CD4-positive, alpha-beta T cell treated with Interleukin-15 for 1 hour (primary cell): ENCODE results near the gene NEDD4.
"Not testable (repeated sequence)": the region's sequence is repeated elsewhere in the genome, so short reads cannot be mapped to it uniquely, and the experiment has no call there.

Experiments
- DNase-seq: peaks from one replicate; pipeline ENCODE4 v3.0.0-alpha.2; 2020

NEDD4 gene

DNA sequence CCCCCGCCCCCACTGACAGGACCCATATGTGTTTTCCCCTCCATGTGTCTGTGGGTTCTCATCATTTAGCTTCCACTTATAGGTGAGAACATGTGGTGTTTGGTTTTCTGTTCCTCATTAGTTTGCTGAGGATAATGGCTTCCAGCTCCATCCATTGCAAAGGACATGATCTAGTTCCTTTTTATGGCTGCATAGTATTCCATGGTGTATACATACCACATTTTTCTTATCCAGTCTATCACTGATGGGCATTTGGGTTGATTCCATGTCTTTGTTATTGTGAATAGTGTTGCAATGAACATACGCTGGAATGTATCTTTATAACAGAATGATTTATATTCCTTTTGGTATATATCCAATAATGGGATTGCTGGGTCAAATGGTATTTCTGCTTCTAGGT lies 171.7 kb downstream of the NEDD4 start:
- DNase-seq: not testable (repeated sequence)

DNA sequence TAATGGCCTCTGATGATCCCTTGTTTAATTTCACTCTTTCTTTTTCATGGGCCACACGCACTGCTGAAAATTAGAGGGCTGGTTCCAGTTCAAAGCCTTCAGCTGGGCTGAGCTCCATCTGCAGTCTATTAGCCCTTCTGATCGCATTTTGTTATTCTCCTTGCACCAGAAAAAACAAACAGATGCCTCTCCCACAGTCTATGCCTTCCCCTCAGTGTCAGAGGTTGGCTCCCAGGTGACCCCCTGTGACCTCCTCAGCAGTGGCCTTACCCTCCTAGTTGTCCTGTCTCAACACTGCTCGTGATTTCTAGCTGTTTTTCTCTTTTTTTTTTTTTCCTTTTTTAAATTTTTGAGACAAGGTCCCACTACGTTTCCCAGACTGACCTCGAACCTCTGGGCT lies 173.4 kb downstream of the NEDD4 start:
- no peak for DNase-seq

DNA sequence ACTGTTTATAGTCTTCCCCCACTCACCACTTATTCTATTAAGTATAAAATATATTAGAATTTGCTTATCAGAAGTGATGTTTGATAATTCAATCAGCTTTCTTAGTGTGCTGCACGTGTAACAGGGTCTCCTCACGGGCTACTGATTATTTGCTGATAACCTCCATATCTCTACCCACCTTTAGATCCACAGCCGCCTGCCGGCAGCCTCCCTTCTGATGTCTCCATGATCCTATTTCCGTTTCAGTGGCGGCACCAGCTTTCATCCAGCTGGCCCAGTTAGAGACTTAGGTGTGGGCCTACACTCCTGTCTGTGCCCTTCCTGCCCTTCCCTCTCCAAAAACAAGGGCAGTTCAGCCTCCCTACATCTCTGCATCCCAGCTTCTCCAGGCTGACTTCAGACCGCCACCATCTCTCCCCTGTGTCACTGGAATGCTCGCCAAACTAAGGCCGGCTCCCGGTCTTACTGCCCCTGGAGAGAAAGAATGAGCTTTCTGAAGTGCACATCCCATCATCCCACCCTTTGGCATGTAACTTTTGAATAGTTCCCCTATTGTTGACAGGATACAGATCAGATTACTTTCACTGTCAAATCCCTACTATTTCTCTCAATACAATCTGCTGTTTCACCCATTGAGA lies 173.9 kb downstream of the NEDD4 start:
- no peak for DNase-seq

DNA sequence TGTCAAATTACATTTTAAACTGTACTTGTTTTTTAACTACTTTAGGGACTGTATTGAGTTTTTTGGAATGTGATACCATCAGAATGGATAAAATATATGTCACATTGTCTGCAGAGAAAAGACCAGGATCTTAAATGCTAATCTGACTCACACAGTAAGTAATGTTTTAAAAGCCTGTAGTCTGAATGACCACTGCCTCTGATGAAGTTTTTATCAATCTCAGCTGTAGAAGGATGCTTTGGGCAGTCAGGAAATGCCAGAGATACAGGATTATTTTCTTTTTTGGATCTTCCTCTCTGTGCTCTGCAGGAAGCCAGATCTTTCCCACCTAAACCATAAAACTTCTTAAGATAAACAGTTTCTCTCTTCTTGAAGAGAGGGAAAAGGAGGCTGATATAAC lies 177.4 kb downstream of the NEDD4 start:
- DNase-seq: no peak

DNA sequence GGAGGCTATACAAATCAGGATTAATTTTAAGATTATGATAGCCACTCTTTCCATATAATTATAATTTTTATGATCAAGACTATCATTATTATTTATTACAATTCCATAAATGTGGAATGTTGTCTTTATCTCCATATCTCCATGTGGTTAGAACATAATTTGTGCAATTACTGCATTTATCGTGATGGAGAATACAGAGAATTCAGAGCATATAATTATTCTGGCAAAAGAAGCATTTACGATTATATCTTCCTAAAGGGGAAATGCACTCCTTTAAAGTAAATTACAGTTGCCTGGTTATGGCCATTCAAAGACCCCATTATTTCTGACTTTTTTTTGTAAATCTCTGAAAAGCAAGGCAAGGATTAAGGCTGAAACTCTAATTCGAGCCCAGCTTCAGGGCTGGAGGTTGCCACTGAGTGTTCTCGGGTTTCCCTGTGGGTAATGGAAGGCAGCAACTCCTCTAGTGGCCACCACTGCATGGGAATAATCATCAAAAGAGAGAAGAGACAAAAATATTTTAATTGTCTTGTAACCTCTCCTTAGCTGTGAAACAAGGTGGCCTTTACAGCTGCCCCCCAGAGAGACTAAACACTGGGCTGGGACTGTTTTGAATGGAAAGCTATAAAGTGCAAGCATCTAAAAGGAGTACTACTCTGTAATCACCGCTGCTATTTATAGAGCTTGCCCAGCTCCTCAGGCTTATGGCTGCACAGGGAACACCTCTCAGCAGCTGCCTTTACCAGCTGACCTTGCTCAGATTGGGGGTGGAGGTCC lies 190.6 kb downstream of the NEDD4 start:
- DNase-seq: no peak

DNA sequence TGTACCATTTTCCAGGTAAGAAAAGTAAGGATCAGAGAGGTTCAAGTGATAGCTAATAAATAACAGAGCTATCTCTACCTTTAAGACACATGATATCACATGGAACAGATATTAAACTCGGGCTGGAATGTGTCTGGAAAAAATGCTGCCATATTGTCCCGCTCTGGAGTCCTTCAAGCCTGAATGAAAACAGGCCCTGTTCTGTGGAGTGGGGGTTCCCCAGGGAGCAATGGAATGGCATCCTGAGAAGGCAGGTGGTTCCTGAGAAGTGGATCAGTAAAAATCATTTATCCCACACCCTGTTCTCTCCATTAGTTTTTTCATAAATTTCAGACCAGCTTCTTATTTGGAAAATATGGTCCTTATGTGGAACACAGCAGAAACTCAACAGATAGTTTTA lies 193.2 kb downstream of the NEDD4 start:
- DNase-seq: no peak

DNA sequence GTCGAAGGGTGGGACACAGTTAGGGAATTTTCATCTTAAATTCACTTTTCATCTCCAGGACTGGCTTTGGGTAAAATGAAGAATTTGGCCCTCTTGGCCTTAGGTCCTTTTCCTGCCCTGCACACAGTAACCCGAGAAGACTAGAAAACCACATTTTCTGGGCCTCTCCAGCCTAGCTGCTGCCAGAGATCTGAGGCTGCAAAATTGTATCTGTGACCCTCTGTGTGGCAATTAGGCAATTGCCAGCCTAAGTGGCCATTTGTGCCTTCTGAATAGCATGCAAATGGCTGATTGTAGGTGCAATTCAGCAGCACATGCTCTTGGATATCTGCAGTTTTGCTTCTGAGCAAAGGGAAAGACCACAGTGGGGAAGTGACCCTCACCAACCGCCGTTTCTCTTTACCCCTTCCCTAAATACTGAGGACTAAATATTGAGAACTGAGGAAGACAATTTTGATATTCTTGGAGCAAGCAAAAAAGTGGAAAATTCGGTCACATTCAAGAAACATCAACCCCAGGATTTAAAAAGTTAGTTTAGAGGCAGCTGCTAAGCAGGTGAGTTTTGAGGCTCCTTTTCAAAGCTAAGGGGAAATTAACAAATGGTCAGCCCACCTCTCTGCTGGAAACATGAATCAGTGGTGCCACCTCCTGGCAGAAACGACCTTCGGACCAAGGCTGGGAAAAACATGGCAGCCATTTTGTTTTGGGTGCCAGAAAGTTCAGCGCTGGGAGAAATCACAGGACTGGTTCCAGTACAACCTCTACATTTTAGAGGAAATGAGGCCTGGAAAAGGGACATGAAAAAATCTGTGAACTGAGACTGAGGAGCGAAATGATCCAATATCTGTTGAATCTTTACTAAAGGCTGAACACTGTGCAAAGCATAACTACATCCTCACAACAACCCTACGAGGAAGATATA lies 193.9 kb downstream of the NEDD4 start:
- DNase-seq: no peak

DNA sequence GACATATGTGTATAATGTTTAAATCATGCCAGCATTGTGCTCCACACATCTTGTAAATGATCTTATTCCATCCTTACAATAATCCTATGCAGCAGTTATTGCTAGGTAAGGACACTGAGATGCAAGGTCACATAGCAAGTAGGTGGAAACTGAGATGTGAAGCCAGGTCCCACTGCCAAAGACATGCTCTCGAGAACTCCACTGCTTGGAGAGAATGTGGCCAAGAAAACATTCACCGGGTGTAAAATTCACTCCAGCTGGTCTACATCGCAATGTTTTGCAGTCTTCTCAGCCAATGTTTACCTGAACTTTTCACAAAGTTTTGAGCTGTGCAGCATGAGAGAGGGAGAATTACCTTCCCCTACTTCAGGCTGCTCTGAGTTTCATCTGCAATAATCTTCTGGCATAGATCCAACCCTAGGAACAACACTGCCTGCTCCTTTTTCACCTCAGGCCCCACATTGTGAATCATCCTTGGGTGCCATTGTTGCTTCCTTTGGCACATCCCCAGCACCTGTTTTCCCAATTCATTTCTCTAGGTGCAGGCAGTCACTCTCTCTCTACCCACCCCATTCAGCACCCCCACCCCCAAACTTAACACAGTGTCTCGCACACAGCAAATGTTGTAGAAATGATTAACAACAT lies 197.0 kb downstream of the NEDD4 start:
- no peak for DNase-seq

DNA sequence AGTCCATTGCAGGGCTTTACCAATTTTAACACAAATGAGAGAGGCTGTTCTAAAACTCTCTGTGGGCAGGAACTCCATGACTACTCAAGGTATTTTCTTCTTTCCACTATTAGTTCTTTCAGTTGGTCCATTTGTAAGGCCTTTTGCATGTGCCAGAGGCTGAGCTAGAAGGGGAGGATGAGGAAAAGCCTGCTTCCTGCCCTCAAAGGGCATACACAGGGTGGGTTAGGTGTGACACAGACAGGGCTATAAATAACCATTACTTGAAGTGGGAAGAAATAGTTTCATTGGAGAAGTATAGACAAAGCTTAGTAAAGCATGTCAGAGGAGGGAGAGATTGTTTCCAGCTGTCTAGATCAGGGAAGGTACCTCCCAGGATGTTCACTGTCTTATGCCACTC lies 198.4 kb downstream of the NEDD4 start:
- no peak for DNase-seq

DNA sequence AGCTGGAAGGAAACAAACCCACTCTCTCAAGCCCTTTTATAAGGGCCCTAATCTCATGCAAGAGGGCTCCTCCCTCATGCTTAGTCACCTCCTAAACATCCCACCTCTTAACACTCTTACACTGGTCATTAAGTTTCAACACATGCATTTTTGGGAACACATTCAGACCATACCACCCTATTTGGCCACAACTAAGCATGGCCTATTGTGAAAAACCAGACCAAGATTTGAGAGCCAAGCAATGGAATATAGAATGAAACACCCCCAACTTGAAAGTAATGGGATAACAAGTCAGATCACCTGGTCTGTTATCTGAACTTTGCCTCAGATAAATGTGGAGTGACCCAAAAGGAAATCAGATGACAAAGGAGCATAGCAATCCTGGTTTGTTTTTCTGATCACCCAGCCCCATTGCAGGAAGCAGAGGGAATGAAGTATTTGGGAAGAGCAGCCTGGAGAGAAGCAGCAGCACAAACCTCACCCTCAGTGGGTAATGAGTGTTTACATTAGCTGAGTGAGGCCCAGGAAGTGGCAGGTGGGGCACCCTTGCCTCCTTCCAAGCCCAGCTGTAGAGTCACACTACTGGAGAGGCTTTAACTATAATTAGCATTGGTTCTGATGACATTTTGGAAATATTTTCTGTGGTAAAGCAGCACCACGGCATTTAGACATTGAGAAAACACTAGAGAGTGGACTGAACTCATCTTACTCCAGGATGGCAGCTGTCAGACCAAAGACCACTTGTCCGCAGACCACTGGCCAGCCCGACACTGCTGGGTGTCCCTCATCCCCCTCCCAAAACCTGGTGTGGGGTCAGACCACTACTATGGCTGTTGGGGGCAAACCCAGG lies 201.6 kb downstream of the NEDD4 start:
- no peak for DNase-seq

DNA sequence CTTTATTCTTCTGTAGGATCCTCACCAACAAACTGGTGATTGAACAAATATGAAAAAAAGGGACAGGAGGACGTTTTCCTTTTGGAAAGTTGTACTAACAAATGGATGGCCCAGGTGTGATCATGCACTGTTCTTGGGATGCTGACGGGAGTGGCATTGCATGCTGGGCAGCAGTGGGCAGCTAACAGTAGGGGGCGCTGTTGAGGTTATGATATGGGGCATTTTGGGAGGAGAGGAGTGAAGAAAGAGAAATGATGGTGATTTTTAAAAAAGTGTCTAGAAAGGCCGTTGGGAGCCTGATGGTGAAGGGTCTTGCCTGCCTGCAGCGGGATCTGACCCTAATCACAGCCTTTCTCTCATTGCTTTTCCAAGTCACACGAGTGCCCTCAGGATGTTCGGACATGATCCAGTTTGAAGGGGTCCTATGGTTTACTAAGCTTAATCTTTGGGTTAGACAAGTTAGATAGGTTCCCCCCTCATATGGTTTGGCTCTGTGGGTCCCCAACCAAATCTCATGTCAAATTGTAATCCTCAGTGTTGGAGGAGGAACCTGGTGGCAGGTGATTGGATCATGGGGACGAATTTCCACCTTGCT lies 204.2 kb downstream of the NEDD4 start:
- no peak for DNase-seq

DNA sequence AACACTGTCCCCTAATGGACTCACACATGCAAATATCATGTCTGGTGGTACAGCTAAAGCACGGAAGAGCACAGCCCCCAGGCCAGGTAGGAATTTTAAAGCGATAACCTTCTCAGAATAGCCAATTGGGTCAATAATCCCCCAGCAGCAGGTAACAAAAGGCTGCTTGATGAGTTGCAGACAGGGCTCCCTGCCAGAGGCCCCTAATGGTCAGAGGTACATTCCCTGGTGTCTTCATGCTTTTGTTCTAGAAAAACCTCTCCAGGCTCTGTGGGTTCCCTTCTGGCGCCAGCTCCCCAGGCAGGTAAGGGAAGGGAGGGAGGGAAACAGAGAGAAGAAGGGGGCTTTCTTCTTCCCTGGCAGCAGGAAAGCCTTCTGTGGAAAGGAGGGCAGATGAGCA lies 207.1 kb downstream of the NEDD4 start:
- no peak for DNase-seq

DNA sequence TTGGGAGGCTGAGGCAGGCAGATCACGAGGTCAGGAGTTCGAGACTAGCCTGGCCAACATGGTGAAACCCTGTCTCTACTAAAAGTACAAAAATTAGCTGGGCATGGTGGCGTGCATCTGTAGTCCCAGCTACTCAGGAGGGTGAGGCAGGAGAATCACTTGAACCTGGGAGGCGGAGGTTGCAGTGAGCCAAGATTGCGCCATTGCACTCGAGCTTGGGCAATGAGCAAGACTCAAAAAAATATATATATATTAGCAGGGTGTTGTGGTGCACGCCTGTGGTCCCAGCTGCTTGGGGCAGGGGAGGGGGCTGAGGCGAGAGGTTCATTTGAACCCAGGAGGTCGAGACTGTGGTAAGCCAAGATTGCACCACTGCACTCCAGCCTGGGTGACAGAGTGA lies 207.8 kb downstream of the NEDD4 start:
- not testable (repeated sequence) for DNase-seq

DNA sequence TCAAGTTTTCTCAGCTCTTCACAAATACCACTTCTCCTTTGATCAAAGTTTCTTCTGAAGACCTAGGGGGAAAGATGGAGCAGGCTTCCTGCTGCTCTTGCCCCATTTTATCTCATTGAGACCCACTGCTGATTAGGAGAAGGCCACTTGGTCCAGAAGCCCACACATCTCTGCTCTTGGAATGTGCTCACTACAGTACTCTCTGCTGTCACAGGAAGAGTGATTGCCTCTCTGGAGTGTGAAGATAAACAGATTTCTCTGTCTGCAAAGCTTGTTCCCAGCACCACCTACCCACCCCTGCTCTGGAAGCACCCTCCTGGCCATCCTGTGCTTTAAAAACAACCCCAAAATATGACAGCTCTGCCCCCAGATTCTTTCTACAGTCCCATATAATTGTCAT lies 209.1 kb downstream of the NEDD4 start:
- no peak for DNase-seq

DNA sequence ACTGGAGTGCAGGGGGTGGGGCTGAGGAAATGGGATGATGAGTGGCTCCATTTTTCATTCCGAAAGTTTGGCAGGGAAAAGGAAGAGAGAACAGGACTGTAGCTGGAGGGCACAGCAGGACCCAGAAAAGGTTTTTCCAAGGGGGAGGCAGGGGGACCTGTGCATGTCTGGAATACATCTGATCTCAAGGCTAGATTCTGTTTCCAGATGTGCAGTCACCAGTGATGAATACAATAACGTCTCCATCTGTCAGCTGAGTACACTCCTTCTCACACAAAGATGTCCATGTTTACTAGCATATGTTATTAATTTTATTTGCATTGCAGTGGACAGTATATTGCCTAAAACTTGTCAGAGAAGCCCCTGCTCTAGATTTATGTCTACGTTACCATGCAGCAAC lies 210.5 kb downstream of the NEDD4 start:
- DNase-seq: no peak

DNA sequence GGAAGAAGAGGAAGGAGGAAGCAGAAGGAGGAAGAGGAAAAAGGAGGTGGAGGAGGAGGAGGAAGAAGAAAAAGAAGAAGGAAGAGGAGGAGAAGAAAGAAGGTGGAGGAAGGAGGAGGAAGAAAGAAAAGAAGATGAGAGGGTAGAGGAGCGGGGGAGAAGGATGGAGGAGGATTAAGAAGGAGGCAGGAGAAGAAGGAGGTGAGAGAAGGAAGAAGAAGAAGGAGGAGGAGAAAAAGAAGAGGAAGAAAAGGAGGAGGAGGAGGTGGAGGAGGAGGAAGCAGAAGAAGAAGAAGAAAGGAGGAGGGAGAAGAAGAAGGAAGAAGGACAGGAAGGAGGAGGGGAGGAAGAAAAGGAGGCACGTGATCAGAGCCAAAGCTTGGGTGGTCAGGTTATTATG lies 213.1 kb downstream of the NEDD4 start:
- DNase-seq: no peak

DNA sequence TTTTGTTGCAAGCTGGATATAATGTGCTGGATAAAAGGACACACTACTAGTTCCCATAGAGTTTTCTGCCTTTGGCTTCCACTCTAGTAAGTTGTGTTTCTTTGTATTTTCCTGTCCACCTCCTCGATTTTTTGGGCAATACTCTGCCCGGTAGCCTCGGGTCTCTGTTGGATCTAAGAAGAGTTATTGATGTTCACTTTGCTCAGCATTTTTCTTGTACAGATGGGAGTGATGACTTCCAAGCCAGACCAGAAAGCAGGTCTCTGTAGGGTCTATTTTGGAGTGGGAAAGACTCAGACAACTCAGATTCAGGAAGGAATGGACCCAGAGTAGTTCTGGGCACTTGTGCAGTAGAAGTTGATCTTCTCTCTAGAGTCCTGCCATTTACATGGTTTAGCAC lies 214.5 kb downstream of the NEDD4 start:
- no peak for DNase-seq
